IMR-90 (cell line): ENCODE data around the gene SYN1. TPM values are rescaled to one million over a fixed set of nuclear protein-coding genes. Genes with fewer than 3 reads are reported as not detected.

Source experiments
- ATAC-seq: fragments of 200-7000 bp; cut with Tn5 transposase; 2 replicates; pipeline ENCODE4 v1.9.1; 2020; ENCODE audit warnings: low read depth, mild to moderate bottlenecking, moderate library complexity
- BruUV-seq: library from RNA; stranded (reverse); fragments of 400-500 nt; replicated peaks from 2 replicates; lab custom pipeline; 2021; lab: Mats Ljungman, UMichigan
- CTCF ChIA-PET: fragments of 300-600 bp; formaldehyde crosslinking; extraction: SDS; loops from one replicate; lab custom pipeline; 2021; ENCODE audit warnings: antibody characterized with exemption; lab: Yijun Ruan, JAX
- POLR2A ChIA-PET: fragments of 300-600 bp; sonication (Branson Sonifier 250); formaldehyde crosslinking; loops from one replicate; lab custom pipeline; 2022; ENCODE audit warnings: antibody characterized with exemption; ENCODE audit not compliant: unreplicated experiment; lab: Charles Lee
- DNase-seq: peaks from one replicate; pipeline ENCODE4 v3.0.0; 2013
- H2AFZ ChIP-seq: replicated peaks from 2 replicates; pipeline ENCODE3; 2013; ENCODE audit warnings: low read length, mild to moderate bottlenecking; ENCODE audit not compliant: poor library complexity
- H2AK5ac ChIP-seq: 2 replicates; pipeline ENCODE4 v1.6.1; 2013; ENCODE audit warnings: low read depth, low read length, inconsistent platforms
- H2AK9ac ChIP-seq: replicated peaks from 2 replicates; pipeline ENCODE3; 2013; ENCODE audit warnings: mild to moderate bottlenecking, low read depth, low read length, moderate library complexity; ENCODE audit not compliant: poor library complexity
- H2BK120ac ChIP-seq: 2 replicates; pipeline ENCODE4 v1.6.1; 2013; ENCODE audit warnings: low read depth, low read length, inconsistent platforms
- H2BK15ac ChIP-seq: 3 replicates; pipeline ENCODE4 v1.6.1; 2013; ENCODE audit warnings: low read depth, low read length, inconsistent platforms
- H2BK20ac ChIP-seq: 2 replicates; pipeline ENCODE4 v1.6.1; 2013; ENCODE audit warnings: low read depth, mild to moderate bottlenecking, inconsistent platforms, low read length, moderate library complexity
- H2BK5ac ChIP-seq: 2 replicates; pipeline ENCODE4 v1.6.1; 2013; ENCODE audit warnings: mild to moderate bottlenecking, low read depth, low read length, inconsistent platforms; ENCODE audit not compliant: poor library complexity, severe bottlenecking
- H3K14ac ChIP-seq: replicated peaks from 2 replicates; pipeline ENCODE4 v1.6.1; 2013; ENCODE audit warnings: low read depth, low read length, inconsistent platforms
- H3K18ac ChIP-seq: 2 replicates; pipeline ENCODE4 v1.6.1; 2013; ENCODE audit warnings: low read depth, low read length, control low read depth
- H3K23ac ChIP-seq: 2 replicates; pipeline ENCODE4 v1.6.1; 2013; ENCODE audit warnings: low read depth, low read length, inconsistent platforms
- H3K27ac ChIP-seq: 2 replicates; pipeline ENCODE4 v1.5.1; 2013; ENCODE audit warnings: mild to moderate bottlenecking, control low read depth, low read length; ENCODE audit not compliant: insufficient read depth
- H3K27me3 ChIP-seq: 2 replicates; pipeline ENCODE4 v1.6.1; 2013; ENCODE audit warnings: low read length; ENCODE audit not compliant: control insufficient read depth, insufficient read depth
- H3K36me3 ChIP-seq: 2 replicates; pipeline ENCODE4 v1.6.1; 2013; ENCODE audit warnings: low read length, mixed read lengths; ENCODE audit not compliant: control insufficient read depth, insufficient read depth
- H3K4ac ChIP-seq: 2 replicates; pipeline ENCODE4 v1.6.1; 2013; ENCODE audit warnings: low read depth, low read length, inconsistent platforms
- H3K4me1 ChIP-seq: 2 replicates; pipeline ENCODE4 v1.6.1; 2013; ENCODE audit warnings: low read length, mixed read lengths; ENCODE audit not compliant: control insufficient read depth, insufficient read depth
- H3K4me2 ChIP-seq: 2 replicates; pipeline ENCODE4 v1.6.1; 2013; ENCODE audit warnings: low read depth, mild to moderate bottlenecking, control low read depth, low read length, moderate library complexity
- H3K4me3 ChIP-seq: 2 replicates; pipeline ENCODE4 v1.5.1; 2013; ENCODE audit warnings: low read depth, mild to moderate bottlenecking, control low read depth, low read length, moderate library complexity; ENCODE audit not compliant: insufficient read depth
- H3K56ac ChIP-seq: 2 replicates; pipeline ENCODE4 v1.6.1; 2013; ENCODE audit warnings: low read length, inconsistent platforms; ENCODE audit not compliant: insufficient read depth; ENCODE audit errors: extremely low read depth
- H3K79me1 ChIP-seq, 2 experiments: 2 replicates each; pipeline ENCODE4 v1.6.1; 2013; ENCODE audit warnings: low read length in 2 of 2, inconsistent platforms in 1 of 2, low read depth in 1 of 2
- H3K9ac ChIP-seq: 2 replicates; pipeline ENCODE4 v1.6.1; 2013; ENCODE audit warnings: low read depth, low read length, control low read depth
- H3K9me1 ChIP-seq: 2 replicates; pipeline ENCODE4 v1.6.1; 2013; ENCODE audit warnings: low read length, inconsistent platforms; ENCODE audit not compliant: insufficient read depth
- H3K9me3 ChIP-seq: 2 replicates; pipeline ENCODE4 v1.6.1; 2013; ENCODE audit warnings: low read length; ENCODE audit not compliant: control insufficient read depth, insufficient read depth
- H4K20me1 ChIP-seq: 2 replicates; pipeline ENCODE4 v1.6.1; 2013; ENCODE audit warnings: low read length, inconsistent platforms; ENCODE audit not compliant: insufficient read depth
- H4K5ac ChIP-seq: 2 replicates; pipeline ENCODE4 v1.6.1; 2013; ENCODE audit warnings: mild to moderate bottlenecking, low read depth, low read length, control low read depth
- H4K8ac ChIP-seq, 2 experiments: 2 replicates each; pipeline ENCODE4 v1.6.1; 2013; ENCODE audit warnings: low read depth in 2 of 2, low read length in 2 of 2, control low read depth in 1 of 2, inconsistent platforms in 1 of 2
- H4K91ac ChIP-seq: 2 replicates; pipeline ENCODE4 v1.6.1; 2013; ENCODE audit warnings: low read depth, low read length, inconsistent platforms; ENCODE audit not compliant: insufficient read depth
- BHLHE40 ChIP-seq: fragments of 150-350 bp; IDR thresholded peaks from 2 replicates; pipeline ENCODE4 v1.6.1; 2016; ENCODE audit warnings: mild to moderate bottlenecking, low read depth, low read length
- FOS ChIP-seq: fragments of 150-350 bp; IDR thresholded peaks from 2 replicates; pipeline ENCODE4 v1.6.1; 2016; ENCODE audit warnings: low read depth, low read length
- RFX5 ChIP-seq: IDR thresholded peaks from 2 replicates; pipeline ENCODE4 v1.8.0; 2012; ENCODE audit warnings: low read depth, mild to moderate bottlenecking, low read length, moderate library complexity
- WGBS, 2 experiments: methylation state at CpG; one replicate each; pipeline versions ENCODE4 v1.1.5 to v1.1.7; 2013; ENCODE audit warnings: missing lambda C conversion rate in 2 of 2; ENCODE audit not compliant: insufficient read length in 1 of 2; ENCODE audit errors: extremely low coverage in 2 of 2; 5-methylcytosine and 5-hydroxymethylcytosine counted together
- dilution Hi-C: fragments of 300-500 bp; cut with HindIII; formaldehyde crosslinking; loops from one replicate; pipeline ENCODE4 v1.14.3; 2018; ENCODE audit warnings: low sequenced_read_pairs; ENCODE audit not compliant: unreplicated experiment
- in situ Hi-C: fragments of 300-500 bp; cut with MboI; formaldehyde crosslinking; loops from 3 replicates; pipeline ENCODE4 v1.14.3; 2019; ENCODE audit warnings: low sequenced_read_pairs, inconsistent platforms, mixed read lengths
- intact Hi-C: fragments of 100-400 bp; cut with micrococcal nuclease; formaldehyde crosslinking; loops from 2 replicates; pipeline ENCODE4 v1.10.0; 2022
- polyA plus RNA-seq, 3 experiments: library from polyadenylated mRNA; depleted of rRNA; stranded (reverse); fragments of >200 nt; gene quantifications; 2 replicates each; pipeline ENCODE4 v1.2.3, GENCODE V29; 2012; ENCODE audit warnings: low replicate concordance in 1 of 3
- total RNA-seq: library from RNA; depleted of rRNA; stranded (reverse); fragments of >200 nt; gene quantifications from 2 replicates; pipeline ENCODE4 v1.2.3, GENCODE V29; 2012
- TF ChIP-seq, protein P1 (sequence below): fragments of 150-350 bp; IDR thresholded peaks from 2 replicates; pipeline ENCODE4 v1.6.1; 2016; ENCODE audit warnings: low read depth, mild to moderate bottlenecking, low read length, moderate library complexity, borderline replicate concordance

Gene SYN1
- total and polyA plus RNA-seq, 2 of the 4 experiments (the other 2 are of a cell fraction): under 0.01 to 0.56 TPM

DNA sequence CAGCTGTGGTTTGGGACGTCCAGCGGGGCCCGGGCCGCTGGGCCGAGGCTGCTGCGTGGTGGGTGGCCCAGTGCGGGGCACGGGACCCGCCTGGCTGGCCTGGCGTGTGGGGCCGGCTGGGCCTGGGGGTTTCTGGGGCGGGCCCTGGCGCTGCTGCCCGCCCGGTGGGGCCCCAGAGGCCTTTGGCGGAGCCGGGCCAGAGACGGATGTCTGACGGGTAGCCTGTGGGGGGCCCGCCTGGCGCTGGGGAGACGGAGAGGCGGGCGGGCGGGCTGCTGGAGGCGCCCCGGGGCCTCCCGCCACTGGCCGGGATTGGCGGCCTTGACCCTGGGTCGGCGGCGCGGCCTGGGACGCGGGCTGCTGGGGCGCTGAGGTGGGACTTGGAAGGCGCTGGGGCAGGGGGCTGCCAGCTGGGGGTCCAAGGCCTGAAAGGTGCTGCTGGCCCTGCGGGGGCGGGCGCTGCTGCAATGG is 45.5 kb downstream of the SYN1 start:
- no peaks in the 10 kb centered on the region for H3K27me3 ChIP-seq
- ChIA-PET CTCF (no interaction called here), POLR2A (no interaction called here)
- peaks cover 16% of the 10 kb centered on the region; the same call in 1 of the 2 replicates for H3K36me3 ChIP-seq
- no peak overlapping the region for H2AK5ac ChIP-seq
- H3K14ac ChIP-seq: no peak overlapping the region
- no peak overlapping the region for H3K56ac ChIP-seq
- peaks cover 0 to 6% of the 10 kb centered on the region in 2 experiments; a peak in 1 of 4 replicates for H3K79me1 ChIP-seq
- H3K4ac ChIP-seq: peak overlapping the region; percentile 87
- intact Hi-C loops: no loop called here
- in situ Hi-C loops: no loop called here
- no peak for DNase-seq
- H3K9me3 ChIP-seq: no peaks in the 10 kb centered on the region; the same call in 1 of the 2 replicates
- H3K4me1 ChIP-seq: peaks cover 29% of the 10 kb centered on the region
- H4K5ac ChIP-seq: peak overlapping the region; percentile 19; the same call in 1 of the 2 replicates
- no TSS peak for BruUV-seq
- H4K20me1 ChIP-seq: no peaks in the 10 kb centered on the region
- peak overlapping the region; percentile 68 for H3K27ac ChIP-seq
- H3K4me2 ChIP-seq: no peak overlapping the region; the same call in 1 of the 2 replicates
- H2BK120ac ChIP-seq: peak overlapping the region; percentile 77; the same call in 1 of the 2 replicates
- peak overlapping the region; percentile 67 for H2AFZ ChIP-seq
- H2BK20ac ChIP-seq: no peak overlapping the region
- H3K9ac ChIP-seq: peak overlapping the region; percentile 61
- H3K23ac ChIP-seq: no peak overlapping the region
- 37% methylated on average over 18 of the region's 41 CpGs; no CpG with 5 or more reads in 1 of the 2 experiments for WGBS, 2 experiments
- no peak overlapping the region for H4K91ac ChIP-seq
- H4K8ac ChIP-seq: peak overlapping the region; percentile 68 to 77; a peak in 3 of 4 replicates
- H2BK5ac ChIP-seq: peak overlapping the region; percentile 27
- TF ChIP-seq BHLHE40 (no peak), RFX5 (no peak), FOS (no peak)
- TF ChIP-seq, protein P1, sequence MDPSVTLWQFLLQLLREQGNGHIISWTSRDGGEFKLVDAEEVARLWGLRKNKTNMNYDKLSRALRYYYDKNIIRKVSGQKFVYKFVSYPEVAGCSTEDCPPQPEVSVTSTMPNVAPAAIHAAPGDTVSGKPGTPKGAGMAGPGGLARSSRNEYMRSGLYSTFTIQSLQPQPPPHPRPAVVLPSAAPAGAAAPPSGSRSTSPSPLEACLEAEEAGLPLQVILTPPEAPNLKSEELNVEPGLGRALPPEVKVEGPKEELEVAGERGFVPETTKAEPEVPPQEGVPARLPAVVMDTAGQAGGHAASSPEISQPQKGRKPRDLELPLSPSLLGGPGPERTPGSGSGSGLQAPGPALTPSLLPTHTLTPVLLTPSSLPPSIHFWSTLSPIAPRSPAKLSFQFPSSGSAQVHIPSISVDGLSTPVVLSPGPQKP: no peak
- H2AK9ac ChIP-seq: peak overlapping the region; percentile 60
- peak overlapping the region; percentile 14; the same call in 1 of the 2 replicates for H3K18ac ChIP-seq
- dilution Hi-C loops: no loop called here
- ATAC-seq: peak; percentile 30
- H2BK15ac ChIP-seq: no peak overlapping the region
- H3K4me3 ChIP-seq: no peak overlapping the region
- peaks cover 13% of the 10 kb centered on the region for H3K9me1 ChIP-seq
